ENCODE data around the gene PKD2L2.

DNA sequence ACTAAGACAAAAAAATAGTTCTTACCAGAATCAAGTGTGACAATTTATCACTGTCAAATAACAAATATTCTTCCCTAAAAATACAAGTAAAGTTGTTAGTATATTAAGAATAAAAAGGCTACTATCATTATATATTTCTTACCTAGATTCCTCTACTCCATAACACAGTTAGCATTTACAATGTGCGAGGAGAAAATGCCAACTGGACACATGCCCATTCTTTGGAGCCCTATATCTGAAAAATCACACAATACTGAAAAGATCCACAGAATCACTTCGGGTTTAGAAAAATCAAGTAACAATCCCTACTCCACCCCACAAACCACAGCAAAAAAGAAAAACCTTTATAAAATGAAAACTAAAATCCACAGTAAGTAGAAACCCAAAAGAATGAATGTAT lies 70.9 kb downstream of the PKD2L2 start:
- TF ChIP-seq ZNF324 (tag by site-specific recombination; IDR thresholded peaks at IDR 0.05) (no peak), KLF9 (tag by site-specific recombination; IDR thresholded peaks at IDR 0.05; ENCODE audit: low read depth) (no peak), ZNF521 (tag by site-specific recombination; IDR thresholded peaks at IDR 0.05) (no peak), KLF1 (tag by site-specific recombination; IDR thresholded peaks at IDR 0.05) (no peak)
- TF ChIP-seq, protein P1, sequence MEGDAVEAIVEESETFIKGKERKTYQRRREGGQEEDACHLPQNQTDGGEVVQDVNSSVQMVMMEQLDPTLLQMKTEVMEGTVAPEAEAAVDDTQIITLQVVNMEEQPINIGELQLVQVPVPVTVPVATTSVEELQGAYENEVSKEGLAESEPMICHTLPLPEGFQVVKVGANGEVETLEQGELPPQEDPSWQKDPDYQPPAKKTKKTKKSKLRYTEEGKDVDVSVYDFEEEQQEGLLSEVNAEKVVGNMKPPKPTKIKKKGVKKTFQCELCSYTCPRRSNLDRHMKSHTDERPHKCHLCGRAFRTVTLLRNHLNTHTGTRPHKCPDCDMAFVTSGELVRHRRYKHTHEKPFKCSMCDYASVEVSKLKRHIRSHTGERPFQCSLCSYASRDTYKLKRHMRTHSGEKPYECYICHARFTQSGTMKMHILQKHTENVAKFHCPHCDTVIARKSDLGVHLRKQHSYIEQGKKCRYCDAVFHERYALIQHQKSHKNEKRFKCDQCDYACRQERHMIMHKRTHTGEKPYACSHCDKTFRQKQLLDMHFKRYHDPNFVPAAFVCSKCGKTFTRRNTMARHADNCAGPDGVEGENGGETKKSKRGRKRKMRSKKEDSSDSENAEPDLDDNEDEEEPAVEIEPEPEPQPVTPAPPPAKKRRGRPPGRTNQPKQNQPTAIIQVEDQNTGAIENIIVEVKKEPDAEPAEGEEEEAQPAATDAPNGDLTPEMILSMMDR (tag by site-specific recombination; IDR thresholded peaks at IDR 0.05): no peak
- TF ChIP-seq, protein P2, sequence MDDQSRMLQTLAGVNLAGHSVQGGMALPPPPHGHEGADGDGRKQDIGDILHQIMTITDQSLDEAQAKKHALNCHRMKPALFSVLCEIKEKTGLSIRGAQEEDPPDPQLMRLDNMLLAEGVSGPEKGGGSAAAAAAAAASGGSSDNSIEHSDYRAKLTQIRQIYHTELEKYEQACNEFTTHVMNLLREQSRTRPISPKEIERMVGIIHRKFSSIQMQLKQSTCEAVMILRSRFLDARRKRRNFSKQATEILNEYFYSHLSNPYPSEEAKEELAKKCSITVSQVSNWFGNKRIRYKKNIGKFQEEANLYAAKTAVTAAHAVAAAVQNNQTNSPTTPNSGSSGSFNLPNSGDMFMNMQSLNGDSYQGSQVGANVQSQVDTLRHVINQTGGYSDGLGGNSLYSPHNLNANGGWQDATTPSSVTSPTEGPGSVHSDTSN (CRISPR knock-in tag; IDR thresholded peaks at IDR 0.05): no peak
